Measurements from ENCODE around the gene POLRMT.

DNA sequence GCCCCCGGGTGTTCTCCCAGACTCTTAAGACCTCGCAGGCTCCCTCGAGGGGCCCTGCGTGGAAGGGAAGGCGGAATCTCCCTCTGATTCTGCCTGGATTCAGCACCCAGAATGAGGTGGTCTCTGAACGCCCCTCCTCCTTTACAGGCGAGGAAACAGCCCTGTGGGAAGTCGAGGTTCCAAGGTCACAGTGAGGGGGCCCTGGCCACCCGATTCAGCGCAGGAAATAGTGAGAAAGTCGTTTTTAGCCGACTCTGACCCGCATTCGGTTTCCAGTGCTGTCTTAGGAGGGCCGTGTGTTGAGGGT lies 59.9 kb downstream of the POLRMT start:
- no peak for TF ChIP-seq POLR2A (IDR thresholded peaks at IDR 0.05; ENCODE audit: low read depth, low read length)
- no peak for TF ChIP-seq POLR2AphosphoS5 (IDR thresholded peaks at IDR 0.05; ENCODE audit: low read depth, low read length)
- TF ChIP-seq TAF1 (IDR thresholded peaks at IDR 0.05; ENCODE audit: low read depth, low read length): no peak
